ENCODE results near the gene RADIL.

RADIL gene

GRCh38 chr7:4769761-4770160, 113.8 kb downstream of the RADIL start:
- TF ChIP-seq CTCF (conservative IDR thresholded peaks at IDR 0.05), result no peak
- H3K27ac ChIP-seq, result peak overlapping the region; percentile 18

GRCh38 chr7:4768597-4769569, 114.6 kb downstream of the RADIL start:
- H3K27ac ChIP-seq, result peak overlapping the region; percentile 18
- TF ChIP-seq CTCF (conservative IDR thresholded peaks at IDR 0.05), result no peak

GRCh38 chr7:4766666-4767519, 116.6 kb downstream of the RADIL start:
- H3K27ac ChIP-seq, result no peak overlapping the region
- TF ChIP-seq CTCF (conservative IDR thresholded peaks at IDR 0.05), result no peak

GRCh38 chr7:4765776-4766490, 117.6 kb downstream of the RADIL start:
- peak; percentile 20; the same call in 1 of the 2 replicates for TF ChIP-seq CTCF (conservative IDR thresholded peaks at IDR 0.05)
- no peak overlapping the region for H3K27ac ChIP-seq

- no peak for TF ChIP-seq CTCF (conservative IDR thresholded peaks at IDR 0.05)
- no peak overlapping the region for H3K27ac ChIP-seq
Observed at GRCh38 chr7:4764402-4765007, 119.0 kb downstream of the RADIL start.

- no peak overlapping the region for H3K27ac ChIP-seq
- no peak for TF ChIP-seq CTCF (conservative IDR thresholded peaks at IDR 0.05)
Observed at GRCh38 chr7:4763794-4764185, 119.7 kb downstream of the RADIL start.
